ENCODE results near the gene ASCC3.

- no peak for TF ChIP-seq CTCF (IDR thresholded peaks at IDR 0.05)
- TF ChIP-seq ZFX (IDR thresholded peaks at IDR 0.05; ENCODE audit: borderline replicate concordance) = no peak
Measured at GRCh38 chr6:100905067-100905466, 23.9 kb upstream of the ASCC3 start.

All from 22Rv1 (cell line).